Heart left ventricle (tissue), 13 donors: Measurements from ENCODE around the gene KHDRBS1.
"Not testable (repeated sequence)": the region's sequence is repeated elsewhere in the genome, so short reads cannot be mapped to it uniquely, and the experiment has no call there.

ENCODE experiments used
- POLR2A ChIP-seq, 2 donors: fragments of 450-650 bp; IDR thresholded peaks; one replicate each; pipeline ENCODE4 v1.6.1; 2017; ENCODE audit warnings: antibody characterized with exemption in 2 of 2, mild to moderate bottlenecking in 2 of 2, moderate library complexity in 2 of 2
- TF ChIP-seq, protein P1 (sequence below), 12 donors: fragments of 200-600 bp; sonication (generic) in 4 of 12; IDR thresholded peaks; one replicate each; pipeline versions ENCODE4 v1.5.0 to v1.8.0; 2018 to 2022; ENCODE audit warnings: antibody characterized with exemption in 12 of 12, mild to moderate bottlenecking in 5 of 12
- donor health status: ischemic (EF 13 %, LVEDD 7.1; RV severe dilation, severe dysfunction).
- donor health status: DM: no; HTN: yes; CAD: no.
- donor health status: DM: no; HTN: no; CAD: no.
- donor health status: ischemic (EF 25% LVEDD 6.9; RV normal size, moderate dysfunction).
- donor health status: ischemic (EF 25% LVEDD 5.7; RV mildly dilated, moderate dysfunction).
- donor health status: ischemic (EF 35%, LVEDD 5.7; RV mildly dilated, moderate dysfunction).
- donor health status: nonischemic (EF 11% LVEDD 7.7; RV severe dilation, severe dysfunction).
- donor health status: DM: yes; HTN: yes; CAD: no.
- donor health status: PGD.
- donor health status: ischemic (EF 29% LVEDD 5.4; RV normal size, mild dysfunction).
- donor health status: nonischemic (EF 23%, LVEDD 6.1; RV moderate dilation, normal function).

DNA sequence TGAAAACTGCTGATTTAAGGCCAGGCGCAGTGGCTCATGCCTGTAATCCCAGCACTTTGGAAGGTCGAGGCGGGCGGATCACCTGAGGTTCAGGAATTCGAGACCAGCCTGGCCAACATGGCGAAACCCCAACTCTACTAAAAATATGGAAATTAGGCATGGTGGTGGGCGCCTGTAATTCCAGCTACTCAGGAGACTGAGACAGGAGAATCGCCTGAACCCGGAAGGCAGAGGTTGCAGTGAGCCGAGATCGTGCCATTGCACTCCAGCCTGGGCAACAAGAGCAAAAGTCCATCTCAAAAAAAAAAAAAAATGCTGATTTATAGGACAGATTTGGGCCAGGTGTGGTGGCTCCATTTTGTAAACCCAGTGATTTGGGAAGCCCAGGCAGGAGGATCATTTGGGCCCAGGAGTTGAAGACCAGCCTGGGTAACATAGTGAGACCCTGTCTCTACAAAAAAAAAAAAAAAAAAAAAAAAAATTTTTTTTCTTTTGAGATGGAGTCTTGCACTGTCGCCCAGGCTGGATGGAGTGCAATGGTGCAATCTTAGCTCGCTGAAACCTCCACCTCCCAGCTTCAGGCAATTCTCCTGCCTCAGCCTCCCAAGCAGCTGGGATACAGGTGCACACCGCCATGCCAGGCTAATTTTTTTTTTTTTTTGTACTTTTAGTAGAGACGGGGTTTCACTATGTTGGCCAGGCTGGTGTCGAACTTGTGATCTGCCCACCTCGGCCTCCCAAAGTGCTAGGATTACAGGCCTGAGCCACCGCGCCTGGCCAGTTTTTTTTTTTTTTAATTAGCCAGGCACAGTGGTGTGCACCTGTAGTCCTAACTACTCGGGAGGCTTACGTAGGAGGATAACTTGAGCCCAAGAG is 52.2 kb downstream of the KHDRBS1 start:
- TF ChIP-seq, protein P1, sequence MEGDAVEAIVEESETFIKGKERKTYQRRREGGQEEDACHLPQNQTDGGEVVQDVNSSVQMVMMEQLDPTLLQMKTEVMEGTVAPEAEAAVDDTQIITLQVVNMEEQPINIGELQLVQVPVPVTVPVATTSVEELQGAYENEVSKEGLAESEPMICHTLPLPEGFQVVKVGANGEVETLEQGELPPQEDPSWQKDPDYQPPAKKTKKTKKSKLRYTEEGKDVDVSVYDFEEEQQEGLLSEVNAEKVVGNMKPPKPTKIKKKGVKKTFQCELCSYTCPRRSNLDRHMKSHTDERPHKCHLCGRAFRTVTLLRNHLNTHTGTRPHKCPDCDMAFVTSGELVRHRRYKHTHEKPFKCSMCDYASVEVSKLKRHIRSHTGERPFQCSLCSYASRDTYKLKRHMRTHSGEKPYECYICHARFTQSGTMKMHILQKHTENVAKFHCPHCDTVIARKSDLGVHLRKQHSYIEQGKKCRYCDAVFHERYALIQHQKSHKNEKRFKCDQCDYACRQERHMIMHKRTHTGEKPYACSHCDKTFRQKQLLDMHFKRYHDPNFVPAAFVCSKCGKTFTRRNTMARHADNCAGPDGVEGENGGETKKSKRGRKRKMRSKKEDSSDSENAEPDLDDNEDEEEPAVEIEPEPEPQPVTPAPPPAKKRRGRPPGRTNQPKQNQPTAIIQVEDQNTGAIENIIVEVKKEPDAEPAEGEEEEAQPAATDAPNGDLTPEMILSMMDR (IDR thresholded peaks at IDR 0.05) = not testable (repeated sequence)
- TF ChIP-seq POLR2A (IDR thresholded peaks at IDR 0.05) = not testable (repeated sequence)
